GM18505 (cell line): ENCODE results near the gene CTDP1.

Experiments
- ATAC-seq: cut with Tn5 transposase; IDR thresholded peaks from one replicate; pipeline ENCODE4 v1.9.1; 2021; ENCODE audit not compliant: unreplicated experiment
- POLR2A ChIP-seq: IDR thresholded peaks from 4 replicates; pipeline ENCODE4 v1.6.1; 2011; ENCODE audit warnings: borderline replicate concordance; ENCODE audit not compliant: insufficient read depth, insufficient read length; ENCODE audit errors: extremely low read depth

Gene CTDP1

DNA sequence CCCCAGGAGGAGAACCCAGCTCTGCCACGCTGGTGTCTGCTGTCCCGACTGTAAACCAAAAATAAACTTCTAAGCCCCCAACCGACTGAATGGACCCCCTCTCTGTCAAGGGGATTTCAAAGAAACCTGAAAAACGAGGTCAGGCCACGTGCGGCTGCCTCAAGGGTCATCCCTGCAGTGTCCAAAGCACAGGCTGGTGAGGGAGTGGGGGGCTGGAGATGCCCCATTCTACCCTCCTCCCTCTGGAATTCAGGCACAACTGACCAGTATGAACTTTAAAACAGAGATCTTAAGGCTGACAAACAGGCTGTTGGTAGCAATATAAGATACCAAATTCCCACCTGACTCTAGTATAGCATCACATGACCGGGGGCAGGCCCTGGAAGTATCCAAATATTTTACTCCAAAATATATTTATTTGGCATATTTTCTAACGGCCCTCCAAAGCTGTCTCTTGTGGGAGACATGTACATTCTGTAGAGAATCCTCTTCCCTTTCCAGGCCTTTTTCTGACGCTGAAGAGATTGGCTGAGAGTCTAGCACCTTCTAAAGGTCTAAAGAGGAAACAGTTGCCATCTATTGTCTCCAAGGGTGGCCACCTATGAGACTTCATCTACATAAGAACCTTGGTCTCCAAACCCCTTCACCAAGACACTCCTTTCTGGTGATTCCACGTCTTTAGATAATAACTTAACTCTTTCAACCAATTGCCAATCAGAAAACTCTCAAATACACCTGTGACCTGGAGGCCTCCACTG, 40.4 kb upstream of the CTDP1 start:
- no peak for ATAC-seq
- no peak for TF ChIP-seq POLR2A

DNA sequence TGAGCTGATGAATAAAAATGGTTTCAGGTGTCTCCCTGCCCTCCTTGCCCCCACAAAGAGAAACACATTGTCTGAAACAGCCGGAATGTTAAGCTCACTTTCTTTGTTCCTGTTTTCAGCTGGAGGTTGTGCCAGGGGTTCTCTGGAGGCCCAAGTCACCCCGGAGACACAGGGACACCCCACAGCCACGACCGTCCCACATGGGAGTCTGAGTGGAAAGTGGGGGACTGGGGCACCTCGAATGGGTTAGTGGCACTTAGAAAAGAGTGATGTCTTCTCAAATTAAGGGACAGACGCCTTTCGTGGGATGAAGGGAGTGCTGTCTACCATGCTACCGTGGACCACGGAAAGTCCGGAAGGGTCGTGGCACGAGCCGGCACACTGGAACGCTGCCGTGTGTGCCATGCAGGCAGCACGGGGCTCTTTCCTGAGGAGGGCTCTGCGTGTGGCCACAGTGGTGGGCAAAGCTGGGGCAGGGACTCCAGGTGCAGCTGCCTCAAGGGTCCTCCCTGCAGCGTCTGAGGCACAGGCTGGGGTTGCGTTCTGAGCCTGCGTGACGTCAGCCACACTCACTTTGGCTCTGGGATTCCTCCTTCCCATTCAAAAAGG, 39.4 kb upstream of the CTDP1 start:
- ATAC-seq, result no peak
- no peak for TF ChIP-seq POLR2A

DNA sequence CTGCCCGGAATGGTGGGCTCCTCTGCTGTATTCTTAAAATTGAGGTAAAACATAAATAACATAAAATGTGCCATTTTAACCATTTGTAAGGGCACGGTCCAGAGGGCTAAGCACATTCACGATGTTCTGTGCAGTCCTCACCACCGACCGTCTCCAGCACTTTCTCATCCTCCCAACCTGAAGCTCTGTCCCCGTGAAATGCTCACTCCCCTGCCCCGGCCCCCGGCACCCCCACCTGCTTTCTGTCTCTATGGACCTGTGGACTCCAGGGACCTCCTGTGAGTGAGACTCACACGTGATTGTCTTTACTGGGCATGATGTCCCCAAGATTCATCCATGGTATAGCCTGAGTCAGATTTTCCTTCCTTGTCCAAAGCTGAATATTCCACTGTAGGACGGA, 38.7 kb upstream of the CTDP1 start:
- ATAC-seq, result no peak
- TF ChIP-seq POLR2A, result no peak

DNA sequence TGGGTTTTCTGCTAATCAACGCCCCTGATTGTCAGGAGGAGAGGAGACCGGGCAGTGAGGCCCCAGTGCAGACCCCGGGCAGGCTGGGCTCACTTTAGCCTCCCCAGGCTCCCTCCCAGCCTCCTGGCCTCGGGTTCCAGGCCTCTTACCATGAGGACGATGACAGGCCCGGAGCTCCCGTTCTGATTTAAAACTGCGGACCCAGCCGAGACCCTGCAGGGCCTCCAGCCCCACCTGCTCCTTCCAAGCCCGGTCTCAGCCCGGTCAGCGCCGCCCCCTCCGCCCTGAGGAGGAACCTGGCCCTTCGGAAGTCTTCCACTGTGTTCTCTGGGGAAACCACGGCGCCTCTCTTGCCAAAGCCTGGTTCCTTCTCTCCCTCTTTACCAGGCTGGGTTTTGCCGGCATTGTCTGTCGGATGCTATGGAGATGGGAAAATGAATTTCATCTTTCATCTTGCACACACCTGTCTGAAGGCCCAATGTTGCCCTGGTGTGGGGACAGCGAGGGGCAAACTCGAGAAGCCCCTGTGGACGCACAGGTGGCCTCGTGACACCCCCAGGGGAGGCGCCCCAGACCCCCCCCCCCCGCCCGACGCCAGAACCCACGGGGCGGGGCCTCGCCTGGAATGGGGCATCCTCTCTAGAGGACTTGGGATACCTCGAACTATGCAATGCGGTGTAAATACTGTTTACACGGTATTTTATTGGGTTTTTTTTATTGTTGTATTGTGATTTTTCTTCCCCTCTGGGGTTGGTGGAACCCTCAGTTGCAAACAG, 37.7 kb upstream of the CTDP1 start:
- no peak for ATAC-seq
- TF ChIP-seq POLR2A, result no peak

DNA sequence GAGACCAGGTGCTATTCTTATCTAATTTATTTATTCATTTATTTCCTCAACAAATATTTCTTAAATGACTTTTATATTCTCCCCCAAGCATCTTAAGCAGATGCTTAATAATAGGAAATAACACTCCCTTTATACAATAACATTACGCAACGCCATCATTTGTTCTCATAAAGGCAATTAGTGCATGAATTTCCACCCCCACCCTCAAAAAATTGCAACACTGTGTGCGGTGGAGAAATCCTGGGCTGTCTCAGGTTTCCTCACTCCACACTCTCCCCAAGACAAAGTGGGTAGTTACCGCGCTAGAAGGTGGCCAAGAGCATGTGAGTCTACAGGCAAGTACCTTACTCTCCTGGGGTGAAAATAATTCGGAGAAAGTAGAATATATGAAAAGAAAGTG, 37.0 kb upstream of the CTDP1 start:
- no peak for ATAC-seq
- no peak for TF ChIP-seq POLR2A

DNA sequence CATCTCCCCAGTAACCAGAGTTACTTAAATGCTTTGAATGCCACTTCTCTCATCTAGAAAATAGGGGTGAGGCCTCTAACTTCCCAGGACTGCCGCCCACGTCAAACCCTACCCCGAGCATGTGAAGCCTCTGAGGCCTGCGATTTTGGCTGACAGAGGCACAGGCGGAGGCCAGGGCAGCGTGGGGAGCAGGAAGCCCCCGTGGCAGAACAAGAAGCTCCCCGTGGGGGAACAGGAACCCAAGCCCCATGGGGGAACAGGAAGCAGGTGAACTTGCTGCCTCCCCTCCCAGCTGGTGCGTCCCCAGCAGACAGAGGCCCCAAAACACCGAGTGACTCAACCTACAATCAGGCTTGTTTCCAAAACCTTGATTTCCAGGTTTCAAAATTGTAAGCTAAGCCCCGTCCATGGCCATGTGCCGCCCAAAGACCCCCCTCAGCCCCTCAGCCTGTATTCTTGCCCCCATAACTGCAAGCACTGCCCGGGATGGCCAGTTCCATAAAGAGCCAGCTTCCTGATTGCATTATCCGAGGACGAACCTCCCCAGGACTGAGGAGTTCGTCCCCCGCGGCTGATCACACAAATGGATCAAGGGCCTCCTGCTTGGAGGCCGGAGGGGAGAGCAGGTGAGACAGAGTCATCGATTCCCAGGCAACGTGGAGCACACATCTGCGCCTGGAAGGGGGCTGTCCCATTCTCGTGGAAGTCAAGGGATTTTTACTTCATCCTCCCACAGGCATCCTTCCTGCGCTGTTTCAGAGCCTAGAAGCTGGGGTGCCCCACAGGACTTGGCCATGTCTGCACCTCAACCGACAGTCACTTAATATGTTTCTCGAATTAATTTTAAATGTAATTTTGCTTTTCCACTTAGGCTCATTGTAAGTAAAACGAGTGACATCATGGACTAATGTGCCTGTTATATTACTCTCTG, 36.3 kb upstream of the CTDP1 start:
- no peak for TF ChIP-seq POLR2A
- no peak for ATAC-seq

DNA sequence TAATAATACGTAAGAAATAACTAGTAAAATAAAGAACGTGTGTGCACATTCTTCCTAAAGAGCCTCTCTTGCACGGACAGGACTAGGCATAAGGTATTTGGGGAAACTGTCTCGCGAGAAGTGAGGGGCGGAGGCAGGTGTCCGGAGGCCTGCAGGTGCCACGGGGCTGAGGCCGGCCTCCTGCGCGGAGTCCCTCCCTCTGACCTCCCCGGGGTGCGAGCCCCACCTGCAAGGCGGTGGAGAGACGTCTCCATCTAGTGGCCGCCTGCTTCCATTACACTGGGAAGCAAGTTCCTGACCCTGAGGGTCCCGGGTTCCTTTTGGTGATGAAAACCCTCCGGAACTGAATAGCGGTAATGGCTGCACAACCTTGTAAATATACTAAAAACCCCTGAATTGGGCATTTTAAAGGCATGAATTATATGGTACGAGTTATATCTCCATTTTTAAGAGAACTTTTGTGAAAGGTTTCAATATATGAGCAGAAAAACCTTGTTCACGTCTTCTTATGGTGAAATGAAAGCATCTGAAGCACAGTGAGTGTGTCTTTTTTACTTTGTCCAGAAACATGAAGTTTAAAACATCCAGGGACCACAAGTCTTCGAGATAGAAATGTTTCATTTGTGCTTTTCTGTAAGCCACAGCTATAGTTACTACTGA, 35.5 kb upstream of the CTDP1 start:
- ATAC-seq, result peak; percentile 84
- no peak for TF ChIP-seq POLR2A

DNA sequence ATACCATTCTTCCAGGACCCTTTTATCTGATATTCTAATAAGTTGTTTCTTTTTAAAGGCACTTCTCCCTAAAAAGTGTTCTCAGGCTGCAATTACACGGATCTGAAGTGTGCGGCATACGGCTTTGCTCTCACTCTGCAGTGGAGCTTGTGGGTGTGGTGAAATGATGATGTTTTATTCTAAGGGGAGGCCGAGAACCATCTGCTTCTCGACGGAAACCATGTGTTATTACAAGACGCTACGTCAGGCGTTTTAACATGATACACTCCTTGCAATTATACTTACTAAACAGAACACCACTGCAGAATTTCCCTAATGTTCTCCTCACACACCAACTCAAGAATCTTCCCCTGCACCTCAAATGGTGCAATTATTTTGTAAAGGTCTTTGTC, 34.9 kb upstream of the CTDP1 start:
- no peak for TF ChIP-seq POLR2A
- ATAC-seq, result no peak

DNA sequence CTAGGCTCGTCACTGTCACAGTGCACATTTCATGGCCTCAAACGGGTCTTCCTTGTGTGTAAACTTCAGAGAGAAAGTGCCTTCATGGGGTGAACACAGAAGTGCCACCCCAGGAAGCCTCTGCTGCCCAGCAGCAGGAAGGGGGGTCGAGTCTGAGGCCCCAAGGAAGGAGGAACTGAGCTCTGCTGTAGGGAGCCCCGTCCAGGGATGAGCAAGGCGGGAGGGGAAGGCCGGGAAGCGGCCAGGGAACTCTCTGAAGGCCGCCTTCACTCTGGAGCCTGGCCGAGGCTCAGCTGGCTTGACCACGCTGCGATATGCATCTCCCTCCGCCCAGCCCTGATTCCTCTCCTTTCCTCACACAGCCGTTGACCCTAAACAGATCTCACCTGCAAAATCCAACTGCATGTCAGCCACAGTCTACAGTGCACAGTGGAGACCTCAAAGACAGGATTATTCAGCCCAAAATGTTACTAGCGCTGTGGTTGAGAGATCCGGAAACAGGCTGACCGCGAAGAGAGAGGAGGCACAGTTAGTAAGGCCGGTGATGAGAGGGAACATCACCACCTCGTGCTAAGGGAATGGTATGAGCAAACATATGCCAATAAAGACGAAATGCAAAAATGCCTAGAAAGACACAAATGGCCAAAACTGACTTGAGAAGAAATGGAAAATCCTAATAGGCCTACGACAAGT, 34.2 kb upstream of the CTDP1 start:
- no peak for ATAC-seq

DNA sequence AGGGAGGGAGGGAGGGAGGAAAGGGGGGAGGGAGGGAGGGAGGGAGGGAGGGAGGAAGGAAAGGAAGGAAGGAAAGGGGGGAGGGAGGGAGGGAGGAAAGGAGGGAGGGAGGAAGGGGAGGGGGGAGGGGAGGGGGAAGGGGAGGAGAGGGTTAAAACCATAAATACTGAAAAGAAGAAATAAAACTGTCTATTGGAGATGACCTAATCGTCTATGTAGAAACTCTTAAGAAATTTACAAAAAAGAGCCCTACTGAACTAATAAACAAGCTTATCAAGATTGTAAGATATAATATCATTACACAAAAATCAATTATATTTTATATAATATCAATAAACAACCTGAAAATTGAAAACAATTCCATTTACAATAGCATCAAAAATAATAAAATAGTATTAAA, 32.3 kb upstream of the CTDP1 start:
- no peak for ATAC-seq
- TF ChIP-seq POLR2A, result no peak

More for the DNA sequence above, 34.2 kb upstream of the CTDP1 start:
- TF ChIP-seq POLR2A, result no peak

DNA sequence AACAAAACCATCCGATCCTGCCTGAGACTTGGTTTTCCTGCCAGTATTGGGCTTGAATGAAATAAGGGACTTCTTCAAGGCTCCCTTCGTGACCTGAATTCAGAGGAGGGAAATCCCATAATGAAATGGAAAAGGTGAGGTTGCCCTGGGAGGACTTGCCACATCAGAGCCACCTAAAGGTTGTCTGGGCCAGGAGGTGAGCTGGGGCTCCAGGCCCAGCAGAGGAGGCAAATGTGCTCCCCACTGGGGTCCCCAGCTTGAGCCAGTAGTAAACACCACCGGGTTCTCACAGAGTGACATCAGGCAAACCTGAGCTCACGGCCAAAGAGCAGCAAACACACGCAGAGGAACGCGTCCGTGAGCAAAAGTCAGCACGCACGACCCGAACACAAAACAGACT, 28.6 kb upstream of the CTDP1 start:
- ATAC-seq, result no peak
- no peak for TF ChIP-seq POLR2A
